B cell (primary cell): ENCODE measurements around the gene CDH13. TPM values are rescaled to one million over a fixed set of nuclear protein-coding genes. Genes with fewer than 3 reads are reported as not detected.

Experiments
- ATAC-seq: fragments of 200-7000 bp; cut with Tn5 transposase; one replicate; pipeline ENCODE4 v1.10.0; 2021; ENCODE audit warnings: low read depth, mild to moderate bottlenecking, moderate number of reproducible peaks, moderate library complexity
- CTCF ChIA-PET: fragments of 350-600 bp; sonication (Branson Sonifier 250); formaldehyde crosslinking; loops from one replicate; lab custom pipeline; 2021; ENCODE audit warnings: antibody characterized with exemption, inconsistent platforms; lab: Charles Lee
- POLR2A ChIA-PET: fragments of 350-600 bp; sonication (Branson Sonifier 250); formaldehyde crosslinking; loops from one replicate; lab custom pipeline; 2021; ENCODE audit warnings: antibody characterized with exemption; lab: Charles Lee
- DNase-seq: peaks from one replicate; pipeline ENCODE4 v3.0.0; 2013
- H2AFZ ChIP-seq: 2 replicates; pipeline ENCODE4 v1.6.1; 2012; ENCODE audit warnings: mild to moderate bottlenecking, low read depth, low read length; ENCODE audit not compliant: insufficient read depth, poor library complexity, severe bottlenecking
- H3K27ac ChIP-seq, 2 donors: 1 replicate in 1 of 2; 2 replicates in 1 of 2; pipeline ENCODE4 v1.5.1; 2012 to 2013; ENCODE audit warnings: low read length in 2 of 2, mild to moderate bottlenecking in 2 of 2, moderate library complexity in 1 of 2
- H3K27me3 ChIP-seq, 4 experiments: fragments of 200-600 bp in 1 of 4; sonication (generic) in 1 of 4; replicated peaks in 1 of 4; 1 replicate in 2 of 4; 2 replicates in 2 of 4; pipeline versions ENCODE4 v1.6.1 to v1.7.0; 2013 to 2016; ENCODE audit warnings: low read length in 3 of 4, mild to moderate bottlenecking in 2 of 4, mixed read lengths in 1 of 4, moderate library complexity in 1 of 4; ENCODE audit not compliant: insufficient read depth in 4 of 4, control insufficient read depth in 3 of 4; ENCODE audit errors: control extremely low read depth in 1 of 4
- H3K36me3 ChIP-seq, 2 experiments: replicated peaks in 1 of 2; 1 replicate in 1 of 2; 2 replicates in 1 of 2; pipeline versions ENCODE4 v1.6.1 to v1.7.1; 2013; ENCODE audit warnings: low read length in 1 of 2; ENCODE audit not compliant: insufficient read depth in 2 of 2, control insufficient read depth in 1 of 2; ENCODE audit errors: control extremely low read depth in 1 of 2, extremely low read depth in 1 of 2
- H3K4me1 ChIP-seq, 2 donors: fragments of 200-600 bp in 1 of 2; sonication (generic) in 1 of 2; 1 replicate in 1 of 2; 2 replicates in 1 of 2; pipeline versions ENCODE4 v1.5.1 to v1.6.1; 2013 to 2017; ENCODE audit warnings: low read length in 2 of 2; ENCODE audit not compliant: control insufficient read depth in 2 of 2, insufficient read depth in 2 of 2
- H3K4me2 ChIP-seq: replicated peaks from 2 replicates; pipeline ENCODE3; 2012; ENCODE audit warnings: mild to moderate bottlenecking, low read depth, low read length; ENCODE audit not compliant: poor library complexity, severe bottlenecking
- H3K4me3 ChIP-seq, 5 experiments: fragments of 200-600 bp in 1 of 5; sonication (generic) in 1 of 5; 1 replicate in 3 of 5; 2 replicates in 2 of 5; pipeline versions ENCODE4 v1.5.1 to v1.7.0; 2011 to 2016; ENCODE audit warnings: low read length in 4 of 5, mild to moderate bottlenecking in 4 of 5, low read depth in 2 of 5, control low read depth in 1 of 5, moderate library complexity in 1 of 5; ENCODE audit not compliant: insufficient read depth in 1 of 5; ENCODE audit errors: control extremely low read depth in 1 of 5, extremely low read depth in 1 of 5
- H3K79me2 ChIP-seq: fragments of 200-600 bp; sonication (generic); one replicate; pipeline ENCODE4 v1.6.0; 2016; ENCODE audit warnings: low read length; ENCODE audit not compliant: control insufficient read depth, insufficient read depth
- H3K9ac ChIP-seq: fragments of 200-600 bp; sonication (generic); 2 replicates; pipeline ENCODE4 v1.6.1; 2017; ENCODE audit warnings: mild to moderate bottlenecking, low read length, moderate library complexity
- H3K9me3 ChIP-seq, 3 donors: one replicate each; pipeline versions ENCODE4 v1.6.1 to v1.7.1; 2013; ENCODE audit warnings: low read length in 2 of 3; ENCODE audit not compliant: control insufficient read depth in 2 of 3, insufficient read depth in 1 of 3; ENCODE audit errors: control extremely low read depth in 1 of 3
- H4K20me1 ChIP-seq: 2 replicates; pipeline ENCODE4 v1.6.0; 2012; ENCODE audit warnings: mild to moderate bottlenecking, low read length; ENCODE audit not compliant: insufficient read depth, control insufficient read depth, poor library complexity, severe bottlenecking
- H3K27ac Mint-ChIP-seq: one replicate; pipeline ENCODE4 v1.8.0; 2021; ENCODE audit warnings: mixed read lengths
- H3K27me3 Mint-ChIP-seq: one replicate; pipeline ENCODE4 v1.8.0; 2021; ENCODE audit warnings: mixed read lengths
- H3K4me1 Mint-ChIP-seq: one replicate; pipeline ENCODE4 v1.8.0; 2021; ENCODE audit warnings: mixed read lengths
- H3K4me3 Mint-ChIP-seq: one replicate; pipeline ENCODE4 v1.8.0; 2021; ENCODE audit warnings: mixed read lengths
- H3K9me3 Mint-ChIP-seq: one replicate; pipeline ENCODE4 v1.8.0; 2022; ENCODE audit warnings: mixed read lengths; ENCODE audit not compliant: insufficient read depth
- EZH2 ChIP-seq: IDR thresholded peaks from 2 replicates; pipeline ENCODE4 v1.6.1; 2012; ENCODE audit warnings: borderline replicate concordance, low read depth, mild to moderate bottlenecking, moderate library complexity, low read length; ENCODE audit not compliant: insufficient read depth, poor library complexity, severe bottlenecking
- WGBS: methylation state at CpG from one replicate; pipeline ENCODE4 v1.1.5; 2013; ENCODE audit warnings: missing lambda C conversion rate; ENCODE audit not compliant: insufficient coverage; 5-methylcytosine and 5-hydroxymethylcytosine counted together
- intact Hi-C: fragments of 100-400 bp; cut with micrococcal nuclease; formaldehyde crosslinking; loops from one replicate; pipeline ENCODE4 v1.10.0; 2022
- polyA plus RNA-seq: library from polyadenylated mRNA; depleted of rRNA; stranded (reverse); fragments of >200 nt; gene quantifications from 2 replicates; pipeline ENCODE4 v1.2.3, GENCODE V29; 2012
- total RNA-seq, 2 donors: library from RNA; stranded (reverse); fragments of 120-200 nt in 1 of 2; gene quantifications; 1 replicate in 1 of 2; 2 replicates in 1 of 2; pipeline versions ENCODE4 v1.2.3 to v1.2.4, GENCODE V29; 2013 to 2022
- TF ChIP-seq, protein P1 (sequence below): fragments of 200-600 bp; IDR thresholded peaks from one replicate; pipeline ENCODE4 v1.8.0; 2022; ENCODE audit warnings: antibody characterized with exemption, mild to moderate bottlenecking

CDH13 gene
- total and polyA plus RNA-seq, 2 donors (not counting 1 experiment from before 2014, with no cell fraction given): not detected

GRCh38 chr16:82699711-82700495, 73.1 kb downstream of the CDH13 start:
- no peak overlapping the region for H3K27ac ChIP-seq
- no peaks in the 10 kb centered on the region for H3K36me3 ChIP-seq
- H3K9me3 ChIP-seq: no peaks in the 10 kb centered on the region
- H3K9me3 Mint-ChIP-seq: peaks cover 1% of the 10 kb centered on the region
- ATAC-seq (no peak), DNase-seq (no peak)
- H3K27me3 ChIP-seq: no peaks in the 10 kb centered on the region
- intact Hi-C loops: no loop called here
- no peaks in the 10 kb centered on the region for H4K20me1 ChIP-seq
- H3K4me2 ChIP-seq: no peak overlapping the region
- H2AFZ ChIP-seq: no peak overlapping the region
- H3K4me1 Mint-ChIP-seq: no peaks in the 10 kb centered on the region
- no peaks in the 10 kb centered on the region for H3K79me2 ChIP-seq
- WGBS: 87% methylated on average over 3 of the region's 9 CpGs
- TF ChIP-seq, protein P1, sequence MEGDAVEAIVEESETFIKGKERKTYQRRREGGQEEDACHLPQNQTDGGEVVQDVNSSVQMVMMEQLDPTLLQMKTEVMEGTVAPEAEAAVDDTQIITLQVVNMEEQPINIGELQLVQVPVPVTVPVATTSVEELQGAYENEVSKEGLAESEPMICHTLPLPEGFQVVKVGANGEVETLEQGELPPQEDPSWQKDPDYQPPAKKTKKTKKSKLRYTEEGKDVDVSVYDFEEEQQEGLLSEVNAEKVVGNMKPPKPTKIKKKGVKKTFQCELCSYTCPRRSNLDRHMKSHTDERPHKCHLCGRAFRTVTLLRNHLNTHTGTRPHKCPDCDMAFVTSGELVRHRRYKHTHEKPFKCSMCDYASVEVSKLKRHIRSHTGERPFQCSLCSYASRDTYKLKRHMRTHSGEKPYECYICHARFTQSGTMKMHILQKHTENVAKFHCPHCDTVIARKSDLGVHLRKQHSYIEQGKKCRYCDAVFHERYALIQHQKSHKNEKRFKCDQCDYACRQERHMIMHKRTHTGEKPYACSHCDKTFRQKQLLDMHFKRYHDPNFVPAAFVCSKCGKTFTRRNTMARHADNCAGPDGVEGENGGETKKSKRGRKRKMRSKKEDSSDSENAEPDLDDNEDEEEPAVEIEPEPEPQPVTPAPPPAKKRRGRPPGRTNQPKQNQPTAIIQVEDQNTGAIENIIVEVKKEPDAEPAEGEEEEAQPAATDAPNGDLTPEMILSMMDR: no peak
- no peak for TF ChIP-seq EZH2
- H3K27me3 Mint-ChIP-seq: peaks cover 22% of the 10 kb centered on the region
- H3K4me1 ChIP-seq: no peaks in the 10 kb centered on the region
- ChIA-PET CTCF (no interaction called here), POLR2A (no interaction called here)
- H3K4me3 ChIP-seq: no peak overlapping the region
- H3K27ac Mint-ChIP-seq: no peak overlapping the region
- no peak overlapping the region for H3K4me3 Mint-ChIP-seq
- no peak overlapping the region for H3K9ac ChIP-seq

DNA sequence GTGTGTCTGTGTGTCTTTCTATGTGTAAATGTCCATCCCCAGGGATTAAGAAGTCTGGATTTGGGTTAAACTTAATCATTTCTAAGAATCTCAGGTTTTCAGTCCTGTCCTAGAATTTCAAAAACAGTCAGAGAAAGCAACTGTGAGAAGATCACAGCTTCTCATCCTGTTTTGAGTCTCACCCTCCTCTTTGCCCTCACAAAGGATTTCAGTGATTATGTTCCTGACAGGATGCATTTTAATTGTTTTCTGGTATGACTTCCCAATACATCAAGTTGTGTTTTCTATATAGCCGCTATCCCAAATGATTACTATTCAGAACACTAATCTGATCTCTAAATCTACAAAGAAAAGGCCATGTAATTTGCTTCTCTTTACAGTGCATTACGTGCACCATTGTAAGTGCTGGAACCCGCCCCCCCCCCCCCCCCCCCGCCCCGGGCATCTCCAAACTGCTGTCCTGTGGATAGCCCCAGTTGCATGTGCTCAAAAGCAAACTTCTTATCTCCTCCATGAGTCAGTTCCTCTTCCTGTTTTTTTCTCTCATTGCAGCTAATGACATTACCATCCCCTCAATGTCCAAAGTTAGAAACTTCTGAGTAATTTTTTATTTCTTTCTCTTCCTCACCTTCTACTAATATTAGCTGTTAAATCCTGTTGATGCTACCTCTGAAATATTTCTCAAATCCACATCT, 73.9 kb downstream of the CDH13 start:
- H3K4me3 ChIP-seq: no peak overlapping the region
- DNase-seq (no peak), ATAC-seq (no peak)
- no peaks in the 10 kb centered on the region for H3K9me3 ChIP-seq
- Mint-ChIP-seq H3K4me1 (no peaks in the 10 kb centered on the region), H3K9me3 (peaks cover 1% of the 10 kb centered on the region), H3K4me3 (no peak overlapping the region), H3K27ac (no peak overlapping the region), H3K27me3 (peaks cover 22% of the 10 kb centered on the region)
- intact Hi-C loops: no loop called here
- no peak overlapping the region for H3K27ac ChIP-seq
- no peaks in the 10 kb centered on the region for H3K36me3 ChIP-seq
- TF ChIP-seq EZH2: no peak
- TF ChIP-seq, protein P1: no peak
- no peak overlapping the region for H3K4me2 ChIP-seq
- H2AFZ ChIP-seq: no peak overlapping the region
- no peaks in the 10 kb centered on the region for H4K20me1 ChIP-seq
- CTCF ChIA-PET: no interaction called here
- no peaks in the 10 kb centered on the region for H3K4me1 ChIP-seq
- H3K27me3 ChIP-seq: no peaks in the 10 kb centered on the region
- POLR2A ChIA-PET: no interaction called here
- H3K79me2 ChIP-seq: no peaks in the 10 kb centered on the region
- no CpG with 5 or more reads among the region's 5 CpGs for WGBS
- H3K9ac ChIP-seq: no peak overlapping the region
